Stimulated activated memory B cell treated with anti-CD40 and anti-IgM and Interleukin-4, amounts not matched to agents 10 μg/mL and 1 μg/mL and 100 μg/mL, for 72 hours (primary cell): ENCODE results near the gene GTPBP4.
"Not testable (repeated sequence)": the region's sequence is repeated elsewhere in the genome, so short reads cannot be mapped to it uniquely, and the experiment has no call there.

Source experiments
- ATAC-seq: fragments of 150-1000 bp; cut with Tn5 transposase; 2 replicates; pipeline ENCODE4 v1.10.0; 2021
- H3K27ac Mint-ChIP-seq: one replicate; pipeline ENCODE4 v1.8.0; 2022; ENCODE audit warnings: mild to moderate bottlenecking, mixed read lengths
- H3K27me3 Mint-ChIP-seq: one replicate; pipeline ENCODE4 v1.8.0; 2022; ENCODE audit warnings: mixed read lengths
- H3K36me3 Mint-ChIP-seq: one replicate; pipeline ENCODE4 v1.8.0; 2022; ENCODE audit warnings: mixed read lengths
- H3K4me1 Mint-ChIP-seq: one replicate; pipeline ENCODE4 v1.8.0; 2022; ENCODE audit warnings: mixed read lengths
- H3K4me3 Mint-ChIP-seq: one replicate; pipeline ENCODE4 v1.8.0; 2022; ENCODE audit warnings: mild to moderate bottlenecking, moderate library complexity, mixed read lengths
- H3K9me3 Mint-ChIP-seq: one replicate; pipeline ENCODE4 v1.8.0; 2022; ENCODE audit warnings: mixed read lengths

The GTPBP4 gene

DNA sequence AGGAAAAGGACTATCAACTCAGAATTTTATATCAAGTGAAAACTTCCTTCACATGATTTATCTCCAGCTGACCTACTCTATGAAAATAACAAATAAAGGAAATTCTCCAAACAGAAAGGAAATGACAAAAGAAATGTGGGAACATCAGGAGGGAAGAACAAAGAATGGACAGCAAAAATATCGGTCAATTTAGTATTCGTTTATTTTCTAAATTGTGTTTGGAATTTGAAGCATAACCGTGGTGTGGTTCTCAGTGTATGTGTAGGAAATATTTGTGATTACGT lies 76.7 kb downstream of the GTPBP4 start:
- H3K9me3 Mint-ChIP-seq, result no peaks in the 10 kb centered on the region
- ATAC-seq, result no peak
- H3K4me1 Mint-ChIP-seq, result peaks cover 50% of the 10 kb centered on the region
- peaks cover 31% of the 10 kb centered on the region for H3K36me3 Mint-ChIP-seq
- no peaks in the 10 kb centered on the region for H3K27me3 Mint-ChIP-seq
- peak overlapping the region; percentile 35 for H3K27ac Mint-ChIP-seq
- no peak overlapping the region for H3K4me3 Mint-ChIP-seq

DNA sequence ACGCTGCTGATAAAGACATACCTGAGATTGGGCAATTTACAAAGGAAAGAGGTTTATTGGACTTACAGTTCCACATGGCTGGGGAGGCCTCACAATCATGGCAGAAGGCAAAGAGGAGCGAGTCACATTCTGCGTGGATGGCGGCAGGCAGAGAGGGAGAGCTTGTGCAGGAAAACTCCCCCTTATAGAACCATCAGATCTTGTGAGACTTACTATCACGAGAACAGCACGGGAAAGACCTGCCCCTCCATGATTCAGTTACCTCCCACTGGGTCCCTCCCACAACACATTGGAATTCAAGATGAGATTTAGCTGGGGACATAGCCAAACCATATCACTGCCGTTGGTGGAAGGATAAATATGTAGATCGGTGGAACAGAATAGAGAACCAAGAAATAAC lies 78.5 kb downstream of the GTPBP4 start:
- Mint-ChIP-seq H3K4me1 (peaks cover 46% of the 10 kb centered on the region), H3K36me3 (peaks cover 31% of the 10 kb centered on the region)
- H3K4me3 Mint-ChIP-seq, H3K27me3 Mint-ChIP-seq, ATAC-seq, H3K9me3 Mint-ChIP-seq, H3K27ac Mint-ChIP-seq: not testable (repeated sequence)

DNA sequence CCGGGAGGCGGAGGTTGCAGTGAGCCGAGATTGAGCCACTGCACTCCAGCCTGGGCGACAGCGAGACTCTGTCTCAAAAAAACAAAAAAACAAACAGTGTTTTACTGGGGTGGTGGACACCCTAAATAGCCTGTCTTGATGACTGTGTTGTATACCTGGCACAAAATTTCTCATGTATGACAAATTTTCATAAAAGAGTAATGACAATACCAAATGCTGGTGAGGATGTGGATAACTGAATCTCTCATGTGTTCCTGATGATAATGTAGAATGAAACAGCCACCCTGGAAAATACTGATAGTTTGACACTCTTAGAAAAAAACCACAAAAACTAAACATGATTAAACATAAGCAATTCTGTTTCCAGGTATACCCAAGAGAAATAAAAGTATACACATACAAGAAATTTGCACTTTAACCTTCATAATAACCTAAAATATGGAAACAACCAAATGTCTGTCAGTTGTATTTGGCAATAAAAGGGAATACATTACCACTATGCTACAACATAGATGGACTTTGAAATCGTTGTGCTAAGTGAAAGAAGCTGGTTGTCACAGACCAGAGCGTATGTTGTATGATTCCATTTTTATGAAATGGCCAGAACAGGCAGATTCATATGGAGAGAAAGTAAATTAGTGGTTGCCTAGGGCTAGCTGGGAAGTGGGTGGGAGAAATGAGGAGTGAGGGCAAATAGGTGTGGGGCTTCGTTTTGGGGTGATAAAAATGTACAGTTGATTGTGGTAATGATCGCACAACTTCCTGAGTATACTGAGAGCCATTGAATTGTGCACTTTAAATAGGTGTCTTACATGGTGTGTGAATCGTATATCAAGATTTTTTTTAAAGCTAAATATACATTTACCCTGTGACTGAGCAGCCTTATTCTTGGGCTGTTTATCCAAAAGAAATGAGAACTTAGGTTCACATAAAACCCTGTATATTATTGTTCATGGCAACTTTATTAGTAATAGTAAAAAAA lies 80.4 kb downstream of the GTPBP4 start:
- H3K9me3 Mint-ChIP-seq, result no peaks in the 10 kb centered on the region

More for the DNA sequence above, 80.4 kb downstream of the GTPBP4 start:
- ATAC-seq, result no peak
- Mint-ChIP-seq H3K4me3 (no peak overlapping the region), H3K27me3 (no peaks in the 10 kb centered on the region), H3K4me1 (peaks cover 41% of the 10 kb centered on the region), H3K36me3 (peaks cover 39% of the 10 kb centered on the region), H3K27ac (no peak overlapping the region)
